ENCODE measurements around the gene LDAH. TPM values are rescaled to one million over a fixed set of nuclear protein-coding genes. Genes with fewer than 3 reads are reported as not detected.

The LDAH gene
- total RNA-seq, 2 experiments from 2014 or later, result 26.2 to 29.3 TPM

- peaks cover 24% of the 10 kb centered on the region for H3K27me3 Mint-ChIP-seq
- CTCF ChIA-PET, result interaction anchor here (1.7 to 3.9 kb wide), 3 partner anchors 14 to 305 kb away, joined by 4 to 23 read pairs (median 11); no protein-coding TSS in a partner anchor
- ATAC-seq, result no peak
These were observed 165.2 kb downstream of the LDAH start for GRCh38 chr2:20657522-20658235.

DNA sequence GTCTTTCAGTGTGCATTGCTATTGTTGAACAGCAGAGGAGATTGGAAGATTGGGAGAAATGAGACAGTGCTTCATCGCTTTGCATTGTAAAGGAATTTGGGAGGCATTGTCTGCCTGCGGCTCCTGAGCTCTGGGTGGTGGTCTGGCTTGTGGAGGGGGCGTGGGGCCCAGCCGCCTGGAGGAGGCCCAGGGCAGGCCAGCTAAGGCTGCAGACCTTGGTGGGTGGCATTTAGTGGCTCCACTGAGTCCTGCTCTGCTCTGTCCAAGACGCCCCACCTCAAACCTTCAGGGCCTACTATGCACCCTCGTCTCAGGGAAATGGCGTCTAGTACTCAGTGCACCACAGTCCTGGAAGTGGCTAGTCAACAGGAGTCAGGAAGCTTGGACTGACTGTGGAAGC is 166.3 kb downstream of the LDAH start:
- ATAC-seq, result no peak
- CTCF ChIA-PET, result interaction anchor here (0.7 to 3.9 kb wide), 5 partner anchors 13 to 306 kb away, joined by 3 to 23 read pairs (median 4); no protein-coding TSS in a partner anchor
- POLR2A ChIA-PET, result interaction anchor here (1.4 kb wide), 1 partner anchor 14 kb away, joined by 3 read pairs; no protein-coding TSS in a partner anchor

More at GRCh38 chr2:20657522-20658235, 165.2 kb downstream of the LDAH start:
- Mint-ChIP-seq H3K4me3 (no peak overlapping the region), H3K9me3 (no peaks in the 10 kb centered on the region), H3K4me1 (ENCODE audit: low read depth) (no peaks in the 10 kb centered on the region), H3K36me3 (ENCODE audit: low read depth) (no peaks in the 10 kb centered on the region), H3K27ac (no peak overlapping the region)
- TF ChIP-seq CTCF (IDR thresholded peaks at IDR 0.05), result no peak
- POLR2A ChIA-PET, result interaction anchor here (1.4 kb wide), 1 partner anchor 15 kb away, joined by 3 read pairs; no protein-coding TSS in a partner anchor
- no peak for DNase-seq
- intact Hi-C loops (cut with micrococcal nuclease), result no loop called here

GRCh38 chr2:20654535-20654813 is 168.4 kb downstream of the LDAH start:
- TF ChIP-seq CTCF (IDR thresholded peaks at IDR 0.05), result no peak
- intact Hi-C loops (cut with micrococcal nuclease), result no loop called here
- Mint-ChIP-seq H3K27ac (no peak overlapping the region), H3K9me3 (no peaks in the 10 kb centered on the region), H3K27me3 (peaks cover 5% of the 10 kb centered on the region), H3K4me1 (ENCODE audit: low read depth) (peaks cover 13% of the 10 kb centered on the region), H3K36me3 (ENCODE audit: low read depth) (no peaks in the 10 kb centered on the region), H3K4me3 (no peak overlapping the region)
- ChIA-PET POLR2A (no interaction called here), CTCF (interaction anchor here (1.5 to 3.9 kb wide), 2 partner anchors 12 to 309 kb away, joined by 4 to 23 read pairs; no protein-coding TSS in a partner anchor)
- DNase-seq (no peak), ATAC-seq (no peak)

More for the DNA sequence above, 166.3 kb downstream of the LDAH start:
- no peak for DNase-seq
- Mint-ChIP-seq H3K4me1 (ENCODE audit: low read depth) (no peaks in the 10 kb centered on the region), H3K9me3 (no peaks in the 10 kb centered on the region), H3K4me3 (no peak overlapping the region), H3K36me3 (ENCODE audit: low read depth) (no peaks in the 10 kb centered on the region), H3K27ac (no peak overlapping the region), H3K27me3 (peaks cover 14% of the 10 kb centered on the region)
- TF ChIP-seq CTCF (IDR thresholded peaks at IDR 0.05), result no peak
- intact Hi-C loops (cut with micrococcal nuclease), result no loop called here

DNA sequence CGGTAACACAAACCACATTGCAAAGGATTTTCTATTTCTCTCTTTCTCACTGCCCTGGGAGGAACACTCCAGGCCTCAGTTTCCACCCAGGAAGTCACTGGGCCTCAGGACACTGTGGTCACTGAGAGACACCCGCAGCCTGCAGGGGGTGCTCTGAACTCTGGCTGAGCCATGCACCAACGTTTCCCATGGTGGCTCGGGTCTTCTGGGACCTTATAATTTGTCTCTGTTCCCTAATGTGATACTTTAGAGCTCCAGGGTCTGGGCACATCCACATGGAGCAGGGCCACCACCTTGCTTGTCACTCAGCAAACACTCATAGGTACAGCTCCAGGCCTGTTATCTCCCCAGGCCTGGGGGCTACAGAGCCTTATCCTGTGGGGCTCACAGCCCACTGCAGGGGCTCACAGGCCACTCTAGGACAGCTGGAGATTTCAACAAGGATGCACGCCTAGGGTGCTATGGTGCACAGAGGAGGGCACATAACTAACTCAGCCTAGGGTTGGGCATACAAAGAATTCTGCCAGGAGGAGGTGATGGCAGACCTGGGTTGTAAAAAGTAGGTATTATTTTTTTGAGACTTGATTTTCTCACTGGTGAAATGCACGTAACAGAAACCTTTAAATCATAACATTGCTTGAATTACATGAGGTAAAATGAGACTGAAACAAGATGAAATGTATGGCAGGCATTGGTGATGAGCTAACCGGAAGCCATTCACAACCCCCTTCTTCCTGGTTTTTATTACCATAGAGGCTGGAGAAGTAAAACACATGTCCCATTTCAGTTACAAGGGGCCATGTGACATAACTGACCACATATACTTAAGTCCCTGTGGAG is 169.0 kb downstream of the LDAH start:
- DNase-seq, result no peak
- POLR2A ChIA-PET, result no interaction called here
- H3K4me1 Mint-ChIP-seq (ENCODE audit: low read depth), result peaks cover 17% of the 10 kb centered on the region

More for the DNA sequence above, 169.0 kb downstream of the LDAH start:
- Mint-ChIP-seq H3K4me3 (no peak overlapping the region), H3K9me3 (no peaks in the 10 kb centered on the region), H3K27ac (no peak overlapping the region), H3K27me3 (peaks cover 4% of the 10 kb centered on the region), H3K36me3 (ENCODE audit: low read depth) (no peaks in the 10 kb centered on the region)
- intact Hi-C loops (cut with micrococcal nuclease), result no loop called here
- CTCF ChIA-PET, result interaction anchor here (1.5 to 3.9 kb wide), 2 partner anchors 12 to 309 kb away, joined by 4 to 23 read pairs; no protein-coding TSS in a partner anchor
- ATAC-seq, result no peak
- no peak for TF ChIP-seq CTCF (IDR thresholded peaks at IDR 0.05)

Data from activated CD8-positive, alpha-beta T cell treated with anti-CD3 and anti-CD28 coated beads for 36 hours (primary cell).